AG10803 (cell line): Measurements from ENCODE around the gene OR56B4.
"Not testable (repeated sequence)": the region's sequence is repeated elsewhere in the genome, so short reads cannot be mapped to it uniquely, and the experiment has no call there.

Source experiments
- DNase-seq: peaks from one replicate; pipeline ENCODE4 v3.0.0; 2010; ENCODE audit warnings: low read depth
- H3K4me3 ChIP-seq: 2 replicates; pipeline ENCODE4 v1.5.1; 2011; ENCODE audit warnings: mild to moderate bottlenecking, low read length, control low read depth
- CTCF ChIP-seq: conservative IDR thresholded peaks from 2 replicates; pipeline ENCODE4 v1.5.1; 2011; ENCODE audit warnings: mild to moderate bottlenecking, low read length, control low read depth, inconsistent platforms

The OR56B4 gene

GRCh38 chr11:6107384-6107783 lies at the start of gene OR56B4:
Gene OR56B4, plus strand, starts transcription at chr11:6107684. Its CDS starts 95 bp downstream, at chr11:6107779.
- not testable (repeated sequence) for H3K4me3 ChIP-seq, DNase-seq

GRCh38 chr11:6061475-6061874 lies 46.0 kb upstream of the OR56B4 start:
- DNase-seq = no peak
- TF ChIP-seq CTCF = no peak
- no peak overlapping the region for H3K4me3 ChIP-seq

- no peak for TF ChIP-seq CTCF
- H3K4me3 ChIP-seq = no peak overlapping the region
- DNase-seq = no peak
These were observed 44.7 kb upstream of the OR56B4 start for GRCh38 chr11:6062691-6063358.

GRCh38 chr11:6067502-6067901 lies 40.0 kb upstream of the OR56B4 start:
- DNase-seq = no peak
- TF ChIP-seq CTCF = no peak

GRCh38 chr11:6076443-6076842 lies 31.0 kb upstream of the OR56B4 start:
- DNase-seq, H3K4me3 ChIP-seq: not testable (repeated sequence)

More at GRCh38 chr11:6067502-6067901, 40.0 kb upstream of the OR56B4 start:
- H3K4me3 ChIP-seq = no peak overlapping the region

GRCh38 chr11:6077723-6078122 lies 29.8 kb upstream of the OR56B4 start:
- H3K4me3 ChIP-seq = no peak overlapping the region
- no peak for DNase-seq
- no peak for TF ChIP-seq CTCF

GRCh38 chr11:6079463-6079862 lies 28.0 kb upstream of the OR56B4 start:
- DNase-seq = no peak
- no peak overlapping the region for H3K4me3 ChIP-seq
- TF ChIP-seq CTCF = no peak

GRCh38 chr11:6083129-6083528 lies 24.4 kb upstream of the OR56B4 start:
- no peak for TF ChIP-seq CTCF
- no peak overlapping the region for H3K4me3 ChIP-seq
- no peak for DNase-seq
